ENCODE results near the gene DPH7.
"Not testable (repeated sequence)": the region's sequence is repeated elsewhere in the genome, so short reads cannot be mapped to it uniquely, and the experiment has no call there.

The DPH7 gene

DNA sequence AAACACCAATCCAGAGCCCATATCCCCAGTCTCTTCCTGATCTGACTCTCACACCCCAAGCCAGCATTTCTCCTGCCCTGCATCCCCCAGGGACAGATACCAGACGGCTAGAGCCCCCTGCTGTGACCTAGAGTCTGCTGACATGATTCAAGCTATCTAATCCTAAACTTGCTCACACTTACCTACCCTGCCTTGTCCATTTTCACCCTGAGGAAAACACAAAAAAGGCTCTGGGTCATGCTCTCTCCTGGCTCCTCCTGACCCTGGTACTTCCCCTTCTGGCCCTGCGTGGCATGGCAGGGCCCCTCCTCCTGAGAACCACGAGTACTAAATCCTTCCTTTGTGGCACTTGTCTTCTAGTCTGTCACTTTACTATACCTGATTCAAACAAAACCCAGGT lies 23.9 kb upstream of the DPH7 start:
- TF ChIP-seq MYC (IDR thresholded peaks at IDR 0.05; ENCODE audit: low read depth, low read length) (0 out of 2 replicates have a peak, but pooled peaks have one; percentile 23), POLR2A (IDR thresholded peaks at IDR 0.05; ENCODE audit: extremely low read depth, insufficient read length) (no peak)
- TF ChIP-seq, protein P1, sequence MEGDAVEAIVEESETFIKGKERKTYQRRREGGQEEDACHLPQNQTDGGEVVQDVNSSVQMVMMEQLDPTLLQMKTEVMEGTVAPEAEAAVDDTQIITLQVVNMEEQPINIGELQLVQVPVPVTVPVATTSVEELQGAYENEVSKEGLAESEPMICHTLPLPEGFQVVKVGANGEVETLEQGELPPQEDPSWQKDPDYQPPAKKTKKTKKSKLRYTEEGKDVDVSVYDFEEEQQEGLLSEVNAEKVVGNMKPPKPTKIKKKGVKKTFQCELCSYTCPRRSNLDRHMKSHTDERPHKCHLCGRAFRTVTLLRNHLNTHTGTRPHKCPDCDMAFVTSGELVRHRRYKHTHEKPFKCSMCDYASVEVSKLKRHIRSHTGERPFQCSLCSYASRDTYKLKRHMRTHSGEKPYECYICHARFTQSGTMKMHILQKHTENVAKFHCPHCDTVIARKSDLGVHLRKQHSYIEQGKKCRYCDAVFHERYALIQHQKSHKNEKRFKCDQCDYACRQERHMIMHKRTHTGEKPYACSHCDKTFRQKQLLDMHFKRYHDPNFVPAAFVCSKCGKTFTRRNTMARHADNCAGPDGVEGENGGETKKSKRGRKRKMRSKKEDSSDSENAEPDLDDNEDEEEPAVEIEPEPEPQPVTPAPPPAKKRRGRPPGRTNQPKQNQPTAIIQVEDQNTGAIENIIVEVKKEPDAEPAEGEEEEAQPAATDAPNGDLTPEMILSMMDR (IDR thresholded peaks at IDR 0.05; ENCODE audit: low read depth, low read length): no peak
- TF ChIP-seq, protein P2, sequence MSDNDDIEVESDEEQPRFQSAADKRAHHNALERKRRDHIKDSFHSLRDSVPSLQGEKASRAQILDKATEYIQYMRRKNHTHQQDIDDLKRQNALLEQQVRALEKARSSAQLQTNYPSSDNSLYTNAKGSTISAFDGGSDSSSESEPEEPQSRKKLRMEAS (IDR thresholded peaks at IDR 0.05; ENCODE audit: low read depth, low read length): peak; percentile 67
- peak; percentile 62 for DNase-seq (ENCODE audit: low read depth)
- no peak overlapping the region for H3K4me3 ChIP-seq (ENCODE audit: low read depth, low read length)

DNA sequence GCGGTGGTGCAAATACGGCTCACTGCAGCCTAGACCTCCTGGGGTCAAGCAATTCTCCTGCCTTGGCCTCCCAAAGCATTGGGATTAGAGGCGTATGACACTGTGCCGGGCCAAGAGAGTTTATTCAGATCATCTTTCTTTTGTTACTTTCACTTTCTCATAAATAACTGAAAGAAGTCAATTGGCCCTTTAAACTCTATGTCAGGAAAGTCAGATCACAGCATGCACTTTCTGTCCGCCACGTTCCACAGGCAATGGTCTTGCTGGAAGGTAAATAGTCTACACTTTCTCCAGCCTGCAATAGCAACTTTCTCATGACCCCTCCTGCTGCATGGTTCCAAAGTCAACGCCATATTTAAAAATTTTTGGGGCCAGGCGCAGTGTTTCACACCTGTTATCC lies 20.2 kb upstream of the DPH7 start:
- TF ChIP-seq, protein P2 (IDR thresholded peaks at IDR 0.05; ENCODE audit: low read depth, low read length): no peak
- TF ChIP-seq, protein P1 (IDR thresholded peaks at IDR 0.05; ENCODE audit: low read depth, low read length): no peak
- TF ChIP-seq MYC (IDR thresholded peaks at IDR 0.05; ENCODE audit: low read depth, low read length) (no peak), POLR2A (IDR thresholded peaks at IDR 0.05; ENCODE audit: extremely low read depth, insufficient read length) (no peak)
- H3K4me3 ChIP-seq (ENCODE audit: low read depth, low read length): no peak overlapping the region
- no peak for DNase-seq (ENCODE audit: low read depth)

DNA sequence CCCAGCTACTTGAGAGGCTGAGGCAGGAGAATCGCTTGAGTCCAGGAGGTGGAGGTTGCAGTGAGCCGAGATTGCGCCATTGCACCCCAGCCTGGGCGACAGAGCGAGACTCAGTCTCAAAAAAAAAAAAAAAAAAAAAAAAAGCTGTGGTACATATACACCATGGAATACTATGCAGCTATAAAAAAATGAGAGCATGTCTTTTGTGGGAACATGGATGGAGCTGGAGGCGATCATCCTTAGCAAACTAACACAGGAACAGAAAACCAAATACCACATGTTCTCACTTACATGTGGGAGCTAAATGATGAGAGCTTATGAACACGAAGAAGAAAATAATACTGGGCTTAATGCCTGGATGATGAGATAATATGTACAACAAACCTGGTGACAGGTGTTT lies 17.9 kb upstream of the DPH7 start:
- DNase-seq (ENCODE audit: low read depth): not testable (repeated sequence)

DNA sequence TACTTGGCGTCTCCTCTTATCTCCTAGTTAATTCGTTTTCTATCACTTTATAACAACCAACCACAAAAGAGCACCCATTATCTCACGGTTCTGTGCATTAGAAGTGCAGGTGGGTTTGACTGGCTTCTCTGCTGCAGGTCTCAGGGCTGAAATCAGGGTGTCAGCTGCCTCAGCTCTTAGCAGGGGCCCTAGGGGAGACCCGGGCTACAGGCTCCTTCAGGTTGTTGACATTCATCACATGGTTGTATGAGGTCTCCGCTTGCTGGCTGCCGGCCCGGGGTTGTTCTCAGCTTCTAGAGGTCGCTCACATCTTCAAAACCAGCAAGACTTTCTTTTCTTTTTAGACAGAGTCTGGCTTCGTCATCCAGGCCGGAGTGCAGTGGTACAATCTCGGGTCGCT lies 14.5 kb upstream of the DPH7 start:
- DNase-seq (ENCODE audit: low read depth): no peak
- no peak for TF ChIP-seq POLR2A (IDR thresholded peaks at IDR 0.05; ENCODE audit: extremely low read depth, insufficient read length)
- TF ChIP-seq, protein P2 (IDR thresholded peaks at IDR 0.05; ENCODE audit: low read depth, low read length): no peak
- TF ChIP-seq, protein P1 (IDR thresholded peaks at IDR 0.05; ENCODE audit: low read depth, low read length): no peak
- H3K4me3 ChIP-seq (ENCODE audit: low read depth, low read length): no peak overlapping the region

More for the DNA sequence above, 17.9 kb upstream of the DPH7 start:
- not testable (repeated sequence) for H3K4me3 ChIP-seq (ENCODE audit: low read depth, low read length)

DNA sequence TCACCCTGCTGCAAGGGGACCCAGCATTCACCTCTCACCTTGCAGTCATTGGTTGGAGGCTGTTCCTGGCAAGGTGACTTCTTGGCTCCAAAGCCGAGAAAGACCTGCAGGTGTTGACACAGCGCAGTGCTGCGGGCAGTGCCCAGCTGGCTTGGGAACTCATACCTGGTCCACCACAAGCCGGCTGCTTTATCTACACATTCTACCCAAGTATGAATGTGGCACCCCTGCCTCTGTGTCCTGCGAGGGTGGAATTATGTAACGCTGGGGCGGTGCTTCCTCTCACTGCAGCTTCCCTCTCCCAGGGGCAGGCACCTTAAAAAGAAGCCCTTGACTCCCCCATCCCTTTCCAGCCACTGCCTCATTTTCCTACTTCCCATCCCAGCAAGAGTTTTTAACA lies 14.0 kb upstream of the DPH7 start:
- TF ChIP-seq MYC (IDR thresholded peaks at IDR 0.05; ENCODE audit: low read depth, low read length) (no peak), POLR2A (IDR thresholded peaks at IDR 0.05; ENCODE audit: extremely low read depth, insufficient read length) (no peak)
- TF ChIP-seq, protein P1 (IDR thresholded peaks at IDR 0.05; ENCODE audit: low read depth, low read length): no peak
- TF ChIP-seq, protein P2 (IDR thresholded peaks at IDR 0.05; ENCODE audit: low read depth, low read length): no peak
- DNase-seq (ENCODE audit: low read depth): peak; percentile 68

DNA sequence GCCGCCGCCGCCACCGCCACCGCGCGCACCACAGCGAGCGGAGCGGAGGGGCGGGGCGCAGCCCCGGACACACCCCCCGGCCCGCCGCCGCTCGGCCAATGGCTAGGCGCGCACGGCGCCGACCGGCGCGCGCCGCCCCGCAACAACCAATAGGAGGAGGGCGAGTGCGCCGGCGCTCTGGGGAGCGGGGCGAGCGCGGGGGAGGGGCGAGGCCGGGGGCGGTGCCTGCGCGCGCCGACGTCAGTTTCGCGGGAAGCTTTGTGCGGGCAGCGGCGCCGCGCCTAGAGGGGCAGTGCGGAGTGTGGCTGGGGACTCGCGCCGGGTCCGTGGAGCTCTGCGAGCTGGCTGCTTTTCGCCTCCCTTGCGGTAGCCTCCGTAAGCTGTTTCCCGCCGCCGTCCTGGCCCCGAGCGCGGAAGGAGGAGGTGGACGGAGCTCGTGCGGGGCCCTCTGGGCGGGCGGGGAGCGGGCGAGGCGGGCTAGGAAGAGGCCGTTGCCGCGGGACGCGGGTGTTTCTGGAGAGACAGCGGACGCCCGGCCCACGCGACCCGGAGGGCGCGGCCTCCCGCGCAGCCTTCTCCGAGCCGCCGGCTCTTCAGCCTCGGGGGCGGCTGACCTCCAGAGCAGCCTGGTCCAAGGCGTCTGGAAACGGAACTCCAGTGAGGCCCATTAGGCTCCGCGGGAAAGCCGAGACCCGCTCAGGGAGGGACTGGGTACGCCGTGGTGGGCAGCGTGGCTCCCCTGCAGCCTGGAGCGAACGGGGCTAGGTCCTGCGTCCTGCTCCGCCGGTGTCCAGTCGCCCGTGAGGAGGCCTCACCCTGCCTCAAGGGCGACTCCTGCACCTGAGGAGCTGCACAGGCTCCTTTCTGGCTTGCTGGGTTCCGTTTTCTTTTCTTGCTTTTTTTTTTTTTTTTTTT lies 12.0 kb upstream of the DPH7 start, which contains the start of gene ZMYND19:
Gene ZMYND19 (minus strand): TSS at position 44 of the 915 bp plus-strand sequence. CDS start 249 bp downstream, outside the sequence.
- peak; percentile 88 for DNase-seq (ENCODE audit: low read depth)
- H3K4me3 ChIP-seq (ENCODE audit: low read depth, low read length): peak within 1 kb of the TSS; percentile 78
- TF ChIP-seq, protein P2 (IDR thresholded peaks at IDR 0.05; ENCODE audit: low read depth, low read length): peak; percentile 51
- TF ChIP-seq, protein P1 (IDR thresholded peaks at IDR 0.05; ENCODE audit: low read depth, low read length): no peak
- TF ChIP-seq MYC (IDR thresholded peaks at IDR 0.05; ENCODE audit: low read depth, low read length) (peak; percentile 43; the same call in 1 of the 2 replicates), POLR2A (IDR thresholded peaks at IDR 0.05; ENCODE audit: extremely low read depth, insufficient read length) (peak; percentile 49)

More for the DNA sequence above, 14.0 kb upstream of the DPH7 start:
- H3K4me3 ChIP-seq (ENCODE audit: low read depth, low read length): no peak overlapping the region
